ENCODE data around the gene NAT14.
"Not testable (repeated sequence)": the region's sequence is repeated elsewhere in the genome, so short reads cannot be mapped to it uniquely, and the experiment has no call there.

Gene NAT14

GRCh38 chr19:55484593-55485438 is at the start of gene NAT14:
Gene NAT14 (plus strand): TSS chr19:55485188. CDS start chr19:55485709, 521 bp downstream.
- no peak for DNase-seq (ENCODE audit: low read depth in 2 of 2)

DNA sequence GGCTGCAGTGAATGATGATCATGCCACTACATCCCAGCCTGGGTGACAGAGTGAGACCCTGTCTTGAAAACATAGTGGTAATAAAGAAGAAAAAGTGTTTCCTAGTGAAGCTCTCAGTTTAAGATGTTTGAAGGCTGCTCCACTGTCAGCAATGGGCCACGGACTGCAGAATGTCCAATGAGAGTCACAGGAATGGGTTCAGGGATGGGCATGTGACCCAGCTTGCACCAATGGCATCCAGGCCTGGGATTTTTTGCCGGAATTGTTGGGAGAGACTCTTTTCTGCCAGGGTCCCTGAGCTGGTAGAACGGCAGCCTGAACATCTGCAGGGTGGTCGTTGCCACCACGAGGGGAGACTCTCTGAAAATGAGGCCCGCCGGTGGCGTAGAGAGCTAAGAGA is 48.1 kb upstream of the NAT14 start:
- no peak for DNase-seq (ENCODE audit: low read depth in 2 of 2)

- DNase-seq (ENCODE audit: low read depth in 2 of 2) = no peak
These were observed 47.6 kb upstream of the NAT14 start for GRCh38 chr19:55437410-55437809.

GRCh38 chr19:55439052-55439451 is 45.9 kb upstream of the NAT14 start:
- DNase-seq (ENCODE audit: low read depth in 2 of 2) = no peak

GRCh38 chr19:55440411-55441105 is 44.4 kb upstream of the NAT14 start:
- DNase-seq (ENCODE audit: low read depth in 2 of 2) = no peak

- no peak for DNase-seq (ENCODE audit: low read depth in 2 of 2)
These were observed 43.7 kb upstream of the NAT14 start for GRCh38 chr19:55441319-55441691.

DNA sequence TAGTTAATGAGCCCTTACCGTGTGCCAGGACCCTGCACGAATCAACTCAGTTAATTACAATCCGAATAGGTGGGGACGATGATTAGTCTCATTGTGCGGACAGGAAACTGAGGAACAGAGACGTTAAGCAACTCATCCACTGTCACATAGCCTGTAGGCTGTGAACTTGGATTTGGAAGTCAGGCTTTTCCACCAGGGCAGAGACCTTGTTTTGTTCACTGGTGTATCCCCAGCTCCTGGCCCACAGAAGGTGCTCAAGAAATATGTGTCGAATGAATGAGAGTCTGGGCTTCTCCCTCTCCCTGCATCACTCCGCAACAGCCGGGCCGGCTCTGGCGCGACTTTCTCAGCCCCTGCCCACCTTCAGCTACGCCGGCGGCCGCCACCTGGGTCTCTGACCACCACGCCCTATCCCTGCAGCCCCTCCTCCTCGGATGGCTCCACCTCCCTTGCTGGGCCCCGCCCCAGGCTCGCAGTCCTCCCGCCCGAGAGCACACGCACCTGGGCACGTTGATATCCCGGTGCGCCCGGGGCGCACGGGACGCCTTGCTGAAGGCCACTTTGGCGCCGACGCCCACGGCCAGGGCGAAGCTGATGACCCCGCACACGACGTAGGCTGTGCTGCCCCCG is 43.2 kb upstream of the NAT14 start:
- no peak for DNase-seq (ENCODE audit: low read depth in 2 of 2)

DNA sequence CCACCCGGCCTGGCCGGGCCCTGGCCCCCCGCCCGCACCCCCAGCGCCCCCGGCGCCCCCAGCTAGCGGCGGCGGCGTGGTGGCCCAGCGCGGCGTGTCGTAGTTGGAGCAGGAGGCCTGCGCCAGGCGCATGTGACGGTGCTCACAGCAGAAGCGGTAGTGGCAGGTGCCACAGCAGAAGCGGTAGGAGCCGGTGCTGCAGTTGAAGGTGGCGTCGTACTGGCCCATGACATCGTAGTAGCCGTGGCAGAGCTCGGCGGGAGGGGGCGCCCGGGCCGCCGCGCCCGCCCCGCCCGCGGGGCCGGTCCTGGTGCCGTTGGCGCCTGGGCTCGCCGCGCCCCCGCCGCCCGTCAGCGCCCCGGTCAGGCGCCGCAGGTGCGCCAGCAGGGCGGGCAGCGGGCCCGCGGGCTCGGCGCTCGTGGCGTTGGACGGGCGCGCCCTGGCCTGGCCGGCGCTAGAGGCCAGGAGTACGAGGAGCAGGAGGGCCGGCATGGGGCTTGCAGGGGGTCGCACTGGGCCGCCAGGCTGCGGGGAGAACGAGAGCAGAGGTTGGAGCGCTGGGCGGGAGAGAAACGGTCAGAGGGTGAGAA is 42.5 kb upstream of the NAT14 start:
- no peak for DNase-seq (ENCODE audit: low read depth in 2 of 2)

DNA sequence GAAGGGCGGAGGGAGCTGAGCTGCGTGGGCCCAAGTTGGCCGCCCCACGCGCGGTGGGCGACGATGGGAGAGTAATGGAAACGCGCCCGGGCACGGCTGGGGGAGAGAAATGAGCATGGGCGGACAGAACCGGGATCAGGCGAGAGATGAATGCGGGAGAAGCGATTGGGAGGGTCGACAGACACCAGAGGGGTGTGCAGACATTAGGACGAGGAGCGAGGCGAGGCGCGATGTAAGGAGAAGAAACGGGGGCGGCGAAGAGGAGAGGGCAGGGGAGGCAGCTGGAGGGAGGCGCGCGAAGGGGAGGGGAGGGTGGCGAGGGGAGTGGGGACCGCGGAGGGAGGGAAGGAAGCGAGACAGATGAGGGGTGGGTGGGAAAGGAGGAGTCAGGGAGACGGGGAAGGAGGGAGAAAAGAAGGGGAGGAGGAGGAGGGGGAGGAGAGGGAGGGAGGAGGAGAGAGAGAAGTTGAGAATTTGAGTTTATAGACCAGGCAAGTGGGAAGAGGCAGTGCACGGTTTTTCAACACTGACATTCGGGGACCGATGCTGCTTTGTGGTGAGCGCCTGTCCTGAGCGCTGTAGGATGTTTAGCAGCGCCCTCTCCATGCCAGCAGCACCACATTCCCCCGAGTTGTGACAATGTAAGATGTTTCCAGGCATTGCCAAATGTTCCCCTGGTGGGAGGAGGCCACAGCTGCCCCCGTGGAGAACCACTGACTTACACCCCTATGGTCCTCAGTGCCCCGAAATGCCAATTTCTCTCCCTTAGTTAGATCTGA is 41.8 kb upstream of the NAT14 start, which contains the start of gene SHISA7:
Gene SHISA7, minus strand, starts transcription at position 256 of the 779 bp plus-strand sequence. CDS start 437 bp downstream, outside the sequence.
- DNase-seq (ENCODE audit: low read depth in 2 of 2) = no peak

DNA sequence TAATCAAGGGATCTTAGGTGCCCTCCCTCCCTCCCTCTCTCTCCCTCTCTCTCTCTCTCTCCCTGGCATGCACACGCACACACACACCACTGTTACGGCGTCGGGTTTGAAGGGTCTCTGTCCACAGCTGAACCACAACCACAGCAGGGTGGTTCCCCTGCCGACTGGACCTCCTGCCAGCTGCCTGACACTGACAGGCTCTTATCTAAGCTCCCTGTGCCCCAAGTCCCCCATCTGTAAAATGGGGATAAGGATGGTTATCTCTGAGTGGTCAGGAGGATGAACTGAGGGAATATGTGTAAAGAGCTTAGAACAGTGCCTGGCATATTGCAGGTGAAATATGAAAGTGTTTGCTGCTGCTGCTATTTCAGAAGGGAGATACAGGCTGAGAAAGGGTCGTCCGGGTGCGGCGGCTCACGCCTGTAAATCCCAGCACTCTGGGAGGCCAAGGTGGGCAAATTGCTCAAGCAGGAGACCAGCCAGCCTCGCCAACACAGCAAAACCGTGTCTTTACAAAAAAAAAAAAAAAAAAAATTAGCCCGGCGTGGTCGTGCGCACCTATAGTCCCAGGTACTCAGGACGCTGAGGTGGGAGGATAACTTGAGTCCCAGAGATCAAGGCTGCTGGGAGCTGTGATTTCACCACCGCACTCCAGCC is 41.0 kb upstream of the NAT14 start:
- no peak for DNase-seq (ENCODE audit: low read depth in 2 of 2)

- no peak for DNase-seq (ENCODE audit: low read depth in 2 of 2)
These were observed 40.3 kb upstream of the NAT14 start for GRCh38 chr19:55444646-55445045.

GRCh38 chr19:55446060-55446459 is 38.9 kb upstream of the NAT14 start:
- DNase-seq (ENCODE audit: low read depth in 2 of 2) = no peak

DNA sequence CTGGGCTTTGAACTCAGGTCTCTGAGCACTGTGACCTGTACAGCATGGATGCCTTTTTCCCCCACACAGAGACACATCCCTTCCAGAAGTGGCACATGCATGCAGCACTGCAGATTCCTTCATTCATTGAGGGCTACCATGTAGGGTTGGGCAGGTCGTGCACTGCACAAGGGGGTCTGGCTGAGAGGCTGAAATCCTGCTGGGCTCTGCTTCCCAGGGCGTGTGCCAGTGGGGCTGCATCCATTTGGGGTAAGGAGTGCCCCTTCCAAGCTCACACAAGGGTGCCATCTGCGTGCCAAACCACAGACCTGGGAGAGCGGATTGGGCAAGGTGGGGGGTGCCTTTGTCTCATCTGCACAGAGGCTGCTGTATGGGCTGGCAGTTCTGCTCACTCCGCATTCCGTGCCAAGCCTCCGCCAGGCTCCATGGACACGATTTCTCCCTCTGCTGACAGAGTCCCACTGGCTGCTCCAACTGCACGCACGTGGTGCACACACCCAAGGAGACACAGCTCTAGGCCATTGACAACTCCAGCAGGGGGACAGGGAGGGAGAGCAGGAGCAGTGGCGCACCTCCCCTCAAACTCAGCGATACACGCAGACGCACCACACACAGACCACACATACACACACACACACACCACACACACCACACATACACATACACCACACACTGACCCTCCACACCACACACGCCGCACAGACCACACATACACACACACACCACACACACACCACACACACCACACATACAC is 37.4 kb upstream of the NAT14 start:
- no peak for DNase-seq (ENCODE audit: low read depth in 2 of 2)

DNA sequence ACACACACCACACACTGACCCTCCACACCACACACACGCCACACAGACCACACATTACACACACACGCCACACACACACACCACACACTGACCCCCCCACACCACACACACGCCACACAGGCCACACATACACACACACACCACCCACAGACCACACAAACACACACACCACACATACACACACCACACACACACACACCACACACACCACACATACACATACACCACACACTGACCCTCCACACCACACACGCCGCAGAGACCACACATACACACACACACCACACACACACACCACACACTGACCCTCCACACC is 36.9 kb upstream of the NAT14 start:
- DNase-seq (ENCODE audit: low read depth in 2 of 2) = not testable (repeated sequence)

DNA sequence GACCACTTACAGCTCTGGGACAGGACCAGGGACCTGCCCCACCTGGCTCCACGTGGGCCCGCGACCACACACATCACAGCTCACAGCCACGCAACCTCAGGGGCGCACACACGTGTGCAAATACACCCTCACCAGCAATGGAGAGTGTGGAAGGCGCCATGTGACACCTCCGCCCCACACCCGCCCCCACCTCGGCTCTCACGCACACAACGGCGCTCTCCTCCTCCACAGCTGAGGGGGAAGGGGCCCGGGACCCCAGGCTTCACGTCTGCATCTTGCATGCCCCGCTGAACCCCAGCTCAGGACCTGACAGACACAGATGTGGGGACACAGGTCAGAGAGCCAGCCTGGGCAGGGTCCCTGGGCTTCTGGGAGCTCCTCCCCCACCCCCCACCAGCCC is 35.5 kb upstream of the NAT14 start:
- DNase-seq (ENCODE audit: low read depth in 2 of 2) = no peak

GRCh38 chr19:55451163-55451964 is 33.6 kb upstream of the NAT14 start:
- no peak for DNase-seq (ENCODE audit: low read depth in 2 of 2)

- DNase-seq (ENCODE audit: low read depth in 2 of 2) = no peak
These were observed 32.8 kb upstream of the NAT14 start for GRCh38 chr19:55451965-55452748.

DNA sequence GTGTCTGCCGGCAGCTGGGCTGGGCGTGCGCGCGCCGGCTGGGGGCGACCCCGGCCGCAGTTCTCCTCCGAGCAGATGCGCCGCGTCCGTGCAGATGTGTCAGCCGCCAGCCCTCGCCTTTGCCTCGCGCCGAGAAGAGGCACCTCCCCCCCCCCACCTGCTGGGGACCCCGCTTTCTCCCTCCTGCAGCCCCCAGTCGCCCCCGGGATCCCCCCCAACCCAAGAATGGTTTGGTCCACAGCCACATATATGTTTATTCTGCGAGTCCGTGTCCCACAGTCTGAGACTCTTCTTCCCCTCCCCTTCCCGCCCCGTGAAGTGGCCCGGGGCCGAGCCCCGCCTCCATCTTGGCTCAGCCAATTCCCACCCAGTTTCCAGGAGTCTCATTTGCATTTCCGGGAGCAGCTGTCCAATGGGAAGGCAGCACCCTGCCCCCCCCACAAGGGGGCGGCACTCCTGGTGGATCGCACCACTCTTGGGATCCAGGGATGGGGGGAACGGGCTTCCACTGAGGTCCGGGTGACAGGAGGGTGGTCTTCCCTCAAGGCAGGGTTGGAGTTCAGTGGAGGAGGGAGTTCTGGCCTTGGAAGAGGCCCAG is 32.1 kb upstream of the NAT14 start:
- peak in 1 of 2 experiments; percentile 25 for DNase-seq (ENCODE audit: low read depth in 2 of 2)
